ENCODE results near the gene RRP9.

RRP9 gene

DNA sequence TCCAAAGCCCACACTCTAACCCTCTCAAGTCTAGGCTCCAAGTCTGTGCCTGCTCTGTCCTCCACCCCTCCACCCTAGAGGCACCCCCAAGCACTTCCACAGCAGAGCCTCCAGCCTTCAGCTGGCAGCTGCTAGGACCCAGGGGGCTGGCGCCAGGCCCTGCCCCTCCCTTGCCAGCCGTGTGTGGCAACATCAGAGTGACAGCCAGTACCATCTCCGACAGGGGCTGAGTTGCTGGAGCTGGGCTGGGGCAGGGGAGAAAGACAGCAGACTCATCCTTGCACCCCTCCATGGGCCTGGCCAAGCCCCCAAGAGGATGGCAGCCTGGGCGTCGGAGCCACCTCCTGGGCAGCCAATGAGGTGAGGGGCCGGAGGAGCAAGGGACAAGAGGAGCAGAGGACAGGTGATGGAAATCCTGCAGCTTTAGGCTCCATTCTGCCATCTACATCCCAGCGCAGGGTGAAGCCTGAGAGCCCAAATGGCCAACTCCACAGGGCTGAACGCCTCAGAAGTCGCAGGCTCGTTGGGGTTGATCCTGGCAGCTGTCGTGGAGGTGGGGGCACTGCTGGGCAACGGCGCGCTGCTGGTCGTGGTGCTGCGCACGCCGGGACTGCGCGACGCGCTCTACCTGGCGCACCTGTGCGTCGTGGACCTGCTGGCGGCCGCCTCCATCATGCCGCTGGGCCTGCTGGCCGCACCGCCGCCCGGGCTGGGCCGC lies 13.6 kb upstream of the RRP9 start, which contains the start of gene GPR62:
TSS of gene GPR62 (plus strand) at position 207 of the 718 bp plus-strand sequence. CDS start at position 479, 272 bp downstream.
- DNase-seq, result no peak

- no peak for DNase-seq
Observed at GRCh38 chr3:51954713-51955112, 13.0 kb upstream of the RRP9 start.

DNA sequence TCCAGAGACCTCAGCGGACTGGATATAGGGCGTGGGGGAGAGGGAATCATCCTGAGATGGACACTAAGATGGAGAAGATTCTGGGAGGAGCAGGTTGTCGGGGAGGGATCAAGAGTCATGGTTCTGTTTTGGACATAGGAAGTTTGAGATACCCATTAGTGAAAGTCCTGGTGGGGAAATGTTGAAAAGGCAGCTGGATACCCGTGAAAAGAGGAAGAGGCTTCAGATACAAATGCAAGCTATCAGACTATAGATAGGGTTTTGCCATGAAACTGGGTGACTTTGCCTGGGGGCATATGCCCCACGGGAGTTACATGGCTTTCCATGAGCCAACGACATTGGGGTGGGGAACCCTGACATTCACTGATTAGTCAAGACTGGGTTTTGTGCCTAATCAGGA lies 12.4 kb upstream of the RRP9 start:
- no peak for DNase-seq

- no peak for DNase-seq
Observed at GRCh38 chr3:51953445-51953844, 11.7 kb upstream of the RRP9 start.

DNA sequence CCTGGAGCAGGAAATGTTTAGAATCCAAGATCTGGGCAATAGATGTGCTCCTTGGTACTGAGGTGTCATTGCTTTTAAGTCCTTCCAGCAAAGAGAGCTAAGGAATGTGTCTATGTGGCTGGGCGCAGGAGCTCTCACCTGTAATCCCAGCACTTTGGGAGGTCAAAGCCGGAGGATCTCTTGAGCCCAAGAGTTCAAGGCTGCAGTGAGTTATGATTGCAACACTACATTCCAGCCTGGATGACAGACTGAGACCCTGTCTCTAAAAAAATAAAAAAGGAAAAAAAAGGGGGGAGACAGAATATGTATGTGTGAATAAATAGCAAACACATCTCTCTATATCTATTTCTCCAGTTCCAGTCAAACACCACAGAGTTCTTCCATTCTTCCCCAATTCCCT lies 9.2 kb upstream of the RRP9 start:
- DNase-seq, result no peak

DNA sequence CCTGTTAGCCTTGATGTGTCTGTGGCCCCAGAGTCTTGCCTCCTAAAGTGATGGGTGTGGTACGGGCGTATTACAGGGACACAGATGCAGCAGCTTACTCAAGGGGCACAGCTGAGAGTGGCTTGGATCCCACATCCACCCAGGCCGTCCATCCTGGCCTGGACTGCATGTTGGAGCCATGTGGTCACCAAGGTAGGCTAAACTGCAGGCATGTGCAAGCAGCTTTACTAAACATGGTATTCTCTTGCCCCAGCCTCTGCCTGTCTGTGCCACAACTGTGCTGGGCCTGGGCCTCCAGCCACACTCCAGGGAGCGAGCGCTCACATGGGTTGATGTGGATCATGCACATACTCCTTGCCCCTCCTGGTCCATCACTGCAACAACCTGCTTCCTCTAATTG lies 7.4 kb upstream of the RRP9 start:
- DNase-seq, result no peak

GRCh38 chr3:51948016-51948580 lies 6.4 kb upstream of the RRP9 start:
- DNase-seq, result no peak

DNA sequence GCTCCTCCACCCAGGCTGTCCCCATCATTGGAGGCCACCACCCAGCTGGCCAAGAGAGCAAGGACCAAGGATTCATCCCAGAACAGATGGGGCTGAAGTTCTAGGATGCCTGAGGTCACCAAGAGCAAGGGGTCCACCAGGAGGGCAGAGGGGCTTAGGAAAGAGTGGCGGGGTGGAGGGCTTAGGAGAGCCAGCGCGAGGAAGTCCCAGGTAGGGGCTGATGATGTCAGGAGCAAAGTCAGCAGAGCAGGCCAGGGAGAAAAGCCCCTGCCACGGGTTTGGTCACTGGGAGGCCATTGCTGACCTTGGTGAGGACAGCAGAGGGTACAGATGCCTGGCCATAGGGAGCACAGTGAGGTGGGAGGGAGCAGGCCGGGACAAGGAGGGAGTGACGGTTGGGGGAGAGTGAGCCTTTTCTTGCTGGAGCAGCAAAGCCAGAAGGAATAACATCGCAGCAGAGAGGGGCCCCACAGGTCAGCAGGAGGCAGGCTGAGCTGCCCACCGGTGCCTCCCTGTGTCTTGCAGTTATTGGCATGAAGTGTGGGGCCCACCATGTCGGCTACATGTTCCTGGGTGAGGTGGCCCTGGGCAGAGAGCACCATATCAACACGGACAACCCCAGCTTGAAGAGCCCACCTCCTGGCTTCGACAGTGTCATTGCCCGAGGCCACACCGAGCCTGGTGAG lies 5.7 kb upstream of the RRP9 start:
- DNase-seq, result no peak

- no peak for DNase-seq
Observed at GRCh38 chr3:51946796-51947195, 5.1 kb upstream of the RRP9 start.

- DNase-seq, result no peak
Observed at GRCh38 chr3:51945926-51946705, 4.4 kb upstream of the RRP9 start.

DNA sequence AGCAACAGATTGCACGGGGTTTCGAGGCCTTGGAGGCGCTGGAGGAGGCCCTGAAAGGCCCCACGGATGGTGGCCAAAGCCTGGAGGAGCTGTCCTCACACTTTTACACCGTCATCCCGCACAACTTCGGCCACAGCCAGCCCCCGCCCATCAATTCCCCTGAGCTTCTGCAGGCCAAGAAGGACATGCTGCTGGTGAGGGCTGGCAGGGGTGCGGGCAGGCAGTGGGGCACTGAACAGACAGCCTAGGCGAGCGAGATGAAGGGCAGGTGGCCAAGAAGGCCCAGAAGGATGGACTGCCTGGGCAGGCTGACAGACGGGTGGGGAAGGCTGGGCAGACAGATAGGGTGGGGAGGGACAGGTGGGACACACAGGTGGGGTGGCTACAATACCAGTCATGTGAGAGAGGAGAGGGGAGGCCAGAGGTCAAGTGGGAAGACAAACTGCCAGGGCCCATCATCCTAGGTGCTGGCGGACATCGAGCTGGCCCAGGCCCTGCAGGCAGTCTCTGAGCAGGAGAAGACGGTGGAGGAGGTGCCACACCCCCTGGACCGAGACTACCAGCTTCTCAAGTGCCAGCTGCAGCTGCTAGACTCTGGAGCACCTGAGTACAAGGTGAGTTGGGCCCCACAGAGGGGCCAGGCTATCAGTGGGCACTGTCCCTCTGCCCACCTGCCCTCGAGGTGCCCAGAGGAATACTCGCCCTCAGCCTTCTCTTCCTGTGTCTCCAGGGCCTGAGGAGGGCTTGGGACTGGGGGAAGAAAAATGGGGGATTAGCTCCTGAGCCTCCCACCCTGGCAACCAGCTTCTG lies 3.5 kb upstream of the RRP9 start:
- DNase-seq, result no peak

DNA sequence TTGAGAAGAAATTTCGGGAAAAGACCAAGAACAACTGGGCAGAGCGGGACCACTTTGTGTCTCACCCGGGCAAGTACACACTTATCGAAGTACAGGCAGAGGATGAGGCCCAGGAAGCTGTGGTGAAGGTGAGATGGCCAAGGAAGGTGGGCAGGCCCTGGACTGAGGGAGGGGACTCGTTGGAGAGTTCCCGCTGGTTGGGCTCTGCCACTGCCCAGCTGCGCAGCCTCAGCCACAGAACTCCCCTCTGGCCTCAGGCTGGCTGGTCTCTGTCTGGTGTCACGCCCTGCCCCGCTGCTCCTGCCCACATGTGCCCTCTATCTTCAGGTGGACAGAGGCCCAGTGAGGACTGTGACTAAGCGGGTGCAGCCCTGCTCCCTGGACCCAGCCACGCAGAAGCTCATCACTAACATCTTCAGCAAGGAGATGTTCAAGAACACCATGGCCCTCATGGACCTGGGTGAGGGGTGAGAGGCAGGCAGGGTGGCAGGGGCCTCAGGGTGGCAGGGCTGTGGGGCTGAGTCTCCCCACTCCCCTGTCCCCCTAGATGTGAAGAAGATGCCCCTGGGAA lies 2.8 kb upstream of the RRP9 start:
- DNase-seq, result no peak

GRCh38 chr3:51943451-51944391 lies 2.0 kb upstream of the RRP9 start:
- DNase-seq, result no peak

DNA sequence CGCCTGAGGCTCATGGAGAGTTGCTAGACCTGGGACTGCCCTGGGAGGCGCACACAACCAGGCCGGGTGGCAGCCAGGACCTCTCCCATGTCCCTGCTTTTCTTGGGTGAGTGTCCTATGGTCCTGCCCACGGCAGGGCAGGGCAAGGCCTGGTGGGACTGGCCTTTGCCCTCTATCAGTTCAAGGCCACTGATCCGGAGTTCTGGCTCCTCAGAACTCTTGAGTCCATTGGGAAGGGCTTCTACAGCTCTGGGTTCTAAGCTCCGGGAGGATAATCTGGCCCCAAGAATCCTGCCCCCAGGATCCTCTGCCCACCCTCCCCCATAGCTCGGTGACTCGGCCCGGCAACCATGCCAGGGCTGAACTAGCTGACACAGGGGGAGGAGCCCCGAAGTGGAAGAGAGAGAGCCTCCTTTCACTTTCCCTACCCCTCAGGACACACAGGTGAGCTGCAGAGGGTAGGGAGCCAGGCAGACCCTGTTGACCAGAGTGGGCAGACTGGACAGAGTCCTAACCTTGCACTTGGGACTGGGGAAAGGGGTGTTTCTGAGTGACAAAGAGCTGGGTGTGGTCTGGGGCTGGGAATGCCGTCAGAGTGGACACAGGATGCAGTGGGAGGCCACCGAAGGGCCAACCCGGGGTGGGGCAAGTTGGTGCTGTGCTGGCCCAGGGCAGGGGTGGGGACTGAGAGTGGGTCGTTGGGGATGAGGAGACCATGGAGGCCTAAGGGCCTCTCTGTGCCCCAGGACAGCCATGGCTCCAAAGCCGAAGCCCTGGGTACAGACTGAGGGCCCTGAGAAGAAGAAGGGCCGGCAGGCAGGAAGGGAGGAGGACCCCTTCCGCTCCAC lies 1.1 kb upstream of the RRP9 start:
- no peak for DNase-seq

DNA sequence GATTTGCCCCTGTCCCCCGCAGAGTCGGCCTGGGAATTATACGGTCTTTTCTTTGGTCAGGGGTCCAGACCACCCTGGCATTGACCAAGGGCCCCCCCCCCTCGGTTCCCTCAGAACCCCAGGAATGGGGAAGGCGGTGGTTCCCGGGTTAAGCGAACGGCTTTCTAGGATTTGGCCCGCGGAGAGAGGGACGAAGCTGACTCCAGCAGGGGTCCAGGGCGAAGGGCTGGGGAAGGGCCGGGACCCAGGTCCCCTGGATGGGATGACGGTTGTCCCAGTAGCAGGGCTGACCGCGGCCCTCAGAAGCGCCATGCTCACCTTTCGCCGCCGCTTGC lies 274 bp downstream of the RRP9 start:
- DNase-seq, result no peak

- DNase-seq, result no peak
Observed at GRCh38 chr3:51940648-51941462, 849 bp downstream of the RRP9 start.

- no peak for DNase-seq
Observed at GRCh38 chr3:51938780-51939425, 2.8 kb downstream of the RRP9 start.

- DNase-seq, result no peak
Observed at GRCh38 chr3:51937611-51938450, 3.9 kb downstream of the RRP9 start.

Data from amniotic stem cell (primary cell).